Lower lobe of right lung (tissue), 2 donors: ENCODE data around the gene LDB2. TPM values are rescaled to one million over a fixed set of nuclear protein-coding genes. Genes with fewer than 3 reads are reported as not detected.

Experiments
- ATAC-seq, 2 donors: fragments of 200-7000 bp; cut with Tn5 transposase; one replicate each; pipeline ENCODE4 v1.9.1; 2020 to 2022; ENCODE audit warnings: mild to moderate bottlenecking in 2 of 2, moderate library complexity in 2 of 2
- DNase-seq: peaks from one replicate; pipeline ENCODE4 v3.0.0-alpha.2; 2020
- H3K27ac ChIP-seq: fragments of 200-600 bp; one replicate; pipeline ENCODE4 v1.8.0; 2022
- H3K27me3 ChIP-seq: fragments of 200-600 bp; one replicate; pipeline ENCODE4 v1.8.0; 2022; ENCODE audit warnings: low read depth
- H3K36me3 ChIP-seq: fragments of 200-600 bp; one replicate; pipeline ENCODE4 v1.8.0; 2022; ENCODE audit warnings: mild to moderate bottlenecking
- H3K4me1 ChIP-seq: fragments of 200-600 bp; one replicate; pipeline ENCODE4 v1.8.0; 2022
- H3K4me3 ChIP-seq: fragments of 200-600 bp; one replicate; pipeline ENCODE4 v1.8.0; 2022; ENCODE audit warnings: mild to moderate bottlenecking
- H3K9me3 ChIP-seq: fragments of 200-600 bp; one replicate; pipeline ENCODE4 v1.8.0; 2022
- intact Hi-C: fragments of 100-400 bp; cut with DNase I; formaldehyde crosslinking; loops from one replicate; pipeline ENCODE4 v1.11.0; 2022
- total RNA-seq: library from RNA; stranded (reverse); fragmentation: NEBNext Ultra II Directional; extraction: Animal tissue kit (Norgen Biotek cat#: 25700); gene quantifications from one replicate; pipeline ENCODE4 v1.2.1, GENCODE V29; 2021
- TF ChIP-seq, protein P1 (sequence below): fragments of 200-600 bp; IDR thresholded peaks from one replicate; pipeline ENCODE4 v1.8.0; 2022; ENCODE audit warnings: antibody characterized with exemption, mild to moderate bottlenecking
- donor health status: DM: no; HTN: yes; CAD: no; lungs with severe emphysema.

Gene LDB2
- total RNA-seq, 1 donor from 2014 or later: 113 TPM

DNA sequence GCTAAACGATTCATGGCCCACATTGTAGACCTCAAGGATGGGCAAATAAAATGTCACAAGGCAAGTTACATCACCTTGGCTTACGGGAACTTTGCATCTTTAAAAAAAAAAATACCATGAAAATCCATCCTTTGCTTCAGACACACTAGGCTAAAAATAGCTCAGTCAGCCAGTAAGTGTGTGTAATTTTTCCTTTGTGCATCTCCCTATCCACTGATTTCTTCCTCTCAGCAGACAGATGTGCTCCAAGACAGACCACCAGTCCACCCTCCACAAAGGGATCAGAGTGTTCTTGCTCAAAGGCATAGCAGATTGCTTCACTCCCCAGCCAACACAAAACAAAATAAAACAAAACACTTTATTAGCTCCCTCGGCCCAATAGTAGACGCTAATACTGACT lies 14.6 kb downstream of the LDB2 start:
- no peaks in the 10 kb centered on the region for H3K9me3 ChIP-seq
- H3K4me3 ChIP-seq: no peak overlapping the region
- TF ChIP-seq, protein P1, sequence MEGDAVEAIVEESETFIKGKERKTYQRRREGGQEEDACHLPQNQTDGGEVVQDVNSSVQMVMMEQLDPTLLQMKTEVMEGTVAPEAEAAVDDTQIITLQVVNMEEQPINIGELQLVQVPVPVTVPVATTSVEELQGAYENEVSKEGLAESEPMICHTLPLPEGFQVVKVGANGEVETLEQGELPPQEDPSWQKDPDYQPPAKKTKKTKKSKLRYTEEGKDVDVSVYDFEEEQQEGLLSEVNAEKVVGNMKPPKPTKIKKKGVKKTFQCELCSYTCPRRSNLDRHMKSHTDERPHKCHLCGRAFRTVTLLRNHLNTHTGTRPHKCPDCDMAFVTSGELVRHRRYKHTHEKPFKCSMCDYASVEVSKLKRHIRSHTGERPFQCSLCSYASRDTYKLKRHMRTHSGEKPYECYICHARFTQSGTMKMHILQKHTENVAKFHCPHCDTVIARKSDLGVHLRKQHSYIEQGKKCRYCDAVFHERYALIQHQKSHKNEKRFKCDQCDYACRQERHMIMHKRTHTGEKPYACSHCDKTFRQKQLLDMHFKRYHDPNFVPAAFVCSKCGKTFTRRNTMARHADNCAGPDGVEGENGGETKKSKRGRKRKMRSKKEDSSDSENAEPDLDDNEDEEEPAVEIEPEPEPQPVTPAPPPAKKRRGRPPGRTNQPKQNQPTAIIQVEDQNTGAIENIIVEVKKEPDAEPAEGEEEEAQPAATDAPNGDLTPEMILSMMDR: no peak
- intact Hi-C loops: no loop called here
- ATAC-seq (no peak), DNase-seq (no peak)
- H3K4me1 ChIP-seq: no peaks in the 10 kb centered on the region
- H3K27ac ChIP-seq: no peak overlapping the region
- no peaks in the 10 kb centered on the region for H3K27me3 ChIP-seq
- H3K36me3 ChIP-seq: peaks cover 4% of the 10 kb centered on the region

DNA sequence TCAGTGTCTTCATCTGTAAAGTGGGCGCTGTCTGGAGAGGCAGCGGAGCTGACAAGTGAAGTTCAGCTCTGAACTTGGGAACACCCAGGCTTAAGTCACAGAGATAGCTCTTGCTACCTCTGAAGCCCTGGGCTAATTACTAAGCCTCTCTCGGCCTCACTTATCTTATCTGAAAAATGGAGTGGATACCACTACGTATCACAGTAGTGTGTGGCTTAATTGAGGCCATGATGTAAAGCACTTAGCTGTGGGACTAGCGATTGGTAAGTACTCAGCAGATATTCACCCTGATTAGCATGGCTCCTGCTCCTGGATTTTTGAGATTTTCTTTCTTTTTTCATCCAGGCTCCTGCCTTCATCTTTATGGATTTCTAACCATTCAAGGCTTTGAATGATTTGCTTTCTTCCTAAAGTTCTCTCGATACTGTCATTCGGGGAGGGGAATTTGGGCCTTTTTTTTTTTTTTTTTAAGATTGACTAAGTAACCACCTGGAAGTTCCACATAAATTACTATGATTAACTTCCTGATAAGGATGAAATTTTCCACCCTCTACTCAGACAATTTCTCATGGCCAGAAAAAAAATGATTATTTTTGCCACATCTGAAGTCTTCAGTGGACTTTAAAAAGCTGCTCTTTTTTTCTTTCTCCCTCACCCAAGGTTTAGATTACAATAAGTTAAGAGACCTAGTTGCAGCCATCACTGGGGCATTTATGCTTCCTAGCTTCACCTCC lies 17.1 kb downstream of the LDB2 start:
- H3K4me1 ChIP-seq: no peaks in the 10 kb centered on the region
- no peak for DNase-seq
- no peak overlapping the region for H3K4me3 ChIP-seq
- peaks cover 4% of the 10 kb centered on the region for H3K36me3 ChIP-seq
- ATAC-seq: no peak
- intact Hi-C loops: no loop called here
- H3K27me3 ChIP-seq: no peaks in the 10 kb centered on the region
- TF ChIP-seq, protein P1: no peak
- no peak overlapping the region for H3K27ac ChIP-seq
- H3K9me3 ChIP-seq: no peaks in the 10 kb centered on the region

DNA sequence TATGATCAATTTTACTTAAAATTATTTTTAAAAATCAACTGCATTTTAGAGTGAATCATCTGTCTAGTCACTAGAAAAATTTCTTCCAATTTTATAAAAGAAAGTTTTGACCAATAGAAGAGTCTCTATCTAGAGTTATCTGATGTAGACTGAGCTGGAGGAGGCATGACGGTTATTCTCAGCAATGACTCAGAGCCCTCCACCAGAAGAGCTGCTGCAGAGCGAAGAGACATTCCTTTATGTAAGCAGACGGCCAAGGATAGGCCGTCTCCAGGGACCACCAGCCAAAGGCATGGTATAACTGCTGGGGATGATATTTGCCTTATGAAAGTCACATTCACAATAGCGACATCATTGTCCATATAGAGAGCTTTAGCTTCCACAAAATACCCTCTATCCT lies 23.0 kb downstream of the LDB2 start:
- Histone ChIP-seq H3K4me1 (no peaks in the 10 kb centered on the region), H3K4me3 (no peak overlapping the region), H3K36me3 (no peaks in the 10 kb centered on the region), H3K27me3 (no peaks in the 10 kb centered on the region), H3K9me3 (no peaks in the 10 kb centered on the region), H3K27ac (no peak overlapping the region)
- intact Hi-C loops: no loop called here
- no peak for ATAC-seq
- DNase-seq: no peak
- TF ChIP-seq, protein P1: no peak

DNA sequence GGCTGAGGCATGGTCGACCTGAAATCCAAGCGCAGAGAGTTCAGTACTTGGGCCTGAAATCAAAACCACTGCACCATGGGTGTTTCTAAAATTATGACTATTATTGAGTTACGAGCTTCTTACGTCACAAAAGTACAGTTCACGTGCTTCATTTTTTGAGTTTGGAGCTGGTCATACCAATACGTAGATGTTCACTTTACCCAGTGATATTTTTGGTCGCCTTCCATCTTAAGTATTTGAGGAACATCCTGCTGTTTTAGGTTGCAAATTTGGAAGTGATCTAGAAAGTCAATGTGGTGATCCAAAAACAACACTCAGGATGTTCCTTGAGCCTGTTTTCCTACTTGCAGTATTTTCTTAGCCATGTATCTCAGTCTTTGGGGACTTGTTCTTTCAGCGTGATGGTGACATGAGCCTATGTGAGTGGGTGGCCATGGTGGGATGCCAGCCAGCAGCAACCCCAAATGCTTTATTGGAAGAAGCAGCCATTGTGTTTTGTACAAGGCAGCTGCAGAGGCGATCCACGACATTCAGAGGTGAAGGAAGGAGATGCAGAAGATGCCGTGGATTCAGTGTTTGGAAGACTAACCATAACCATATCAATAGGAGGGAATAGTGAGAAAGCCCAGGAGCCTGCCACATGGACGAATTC lies 28.7 kb downstream of the LDB2 start:
- H3K4me1 ChIP-seq: peaks cover 15% of the 10 kb centered on the region
- H3K27me3 ChIP-seq: no peaks in the 10 kb centered on the region
- no peak overlapping the region for H3K27ac ChIP-seq
- intact Hi-C loops: no loop called here
- TF ChIP-seq, protein P1: no peak
- DNase-seq: no peak
- no peaks in the 10 kb centered on the region for H3K36me3 ChIP-seq
- H3K4me3 ChIP-seq: no peak overlapping the region
- no peak for ATAC-seq
- H3K9me3 ChIP-seq: no peaks in the 10 kb centered on the region

DNA sequence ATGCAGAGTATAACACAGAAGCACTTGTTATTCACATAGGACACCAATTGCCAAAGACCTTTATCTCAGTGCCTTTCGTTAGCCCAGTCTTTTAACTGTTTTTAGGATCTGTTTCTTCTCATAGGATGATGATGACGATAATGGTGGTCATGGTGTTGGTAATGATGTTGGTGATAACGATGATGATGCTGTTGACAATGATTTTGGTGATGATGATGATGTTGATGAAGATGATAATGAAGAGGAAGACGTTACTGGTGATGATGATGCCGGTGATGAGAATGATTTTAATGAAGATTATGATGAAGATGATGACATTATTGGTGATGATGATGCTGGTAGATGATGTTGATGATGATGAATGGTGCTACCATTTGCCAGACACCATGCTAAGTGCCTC lies 29.8 kb downstream of the LDB2 start:
- ATAC-seq: no peak
- intact Hi-C loops: no loop called here
- peaks cover 15% of the 10 kb centered on the region for H3K4me1 ChIP-seq
- H3K9me3 ChIP-seq: no peaks in the 10 kb centered on the region
- no peaks in the 10 kb centered on the region for H3K27me3 ChIP-seq
- no peaks in the 10 kb centered on the region for H3K36me3 ChIP-seq
- no peak overlapping the region for H3K27ac ChIP-seq
- no peak for DNase-seq
- H3K4me3 ChIP-seq: no peak overlapping the region
- TF ChIP-seq, protein P1: no peak
